Thoracic aorta (tissue), 2 donors: Measurements from ENCODE around the gene BLID. TPM values are rescaled to one million over a fixed set of nuclear protein-coding genes. Genes with fewer than 3 reads are reported as not detected.

ENCODE experiments used
- ATAC-seq: fragments of 150-250 bp; one replicate; pipeline ENCODE4 v1.8.0; 2017; ENCODE audit warnings: low read depth; ENCODE audit not compliant: insufficient number of reproducible peaks, low FRiP score
- DNase-seq: peaks from one replicate; pipeline ENCODE4 v3.0.0-alpha.2; 2020; ENCODE audit warnings: low spot score
- H3K27ac ChIP-seq, 2 donors: fragments of 200-600 bp; sonication (generic); 1 replicate in 1 of 2; 2 replicates in 1 of 2; pipeline ENCODE4 v1.5.1; 2016; ENCODE audit warnings: mild to moderate bottlenecking in 2 of 2, moderate library complexity in 2 of 2
- H3K27me3 ChIP-seq: fragments of 200-600 bp; sonication (generic); replicated peaks from 2 replicates; pipeline ENCODE4 v1.6.0; 2016; ENCODE audit warnings: mild to moderate bottlenecking; ENCODE audit not compliant: insufficient read depth
- H3K36me3 ChIP-seq: fragments of 200-600 bp; sonication (generic); one replicate; pipeline ENCODE4 v1.5.1; 2016
- H3K4me1 ChIP-seq, 2 donors: fragments of 200-600 bp; sonication (generic); 1 replicate in 1 of 2; 2 replicates in 1 of 2; pipeline versions ENCODE4 v1.5.1 to v1.6.0; 2016; ENCODE audit warnings: low read depth in 2 of 2, mild to moderate bottlenecking in 1 of 2; ENCODE audit not compliant: control insufficient read depth in 1 of 2
- H3K4me3 ChIP-seq: fragments of 200-600 bp; sonication (generic); 2 replicates; pipeline ENCODE4 v1.5.1; 2016; ENCODE audit warnings: mild to moderate bottlenecking
- H3K9me3 ChIP-seq: fragments of 200-600 bp; sonication (generic); 2 replicates; pipeline ENCODE4 v1.5.1; 2016
- CTCF ChIP-seq: fragments of 200-600 bp; sonication (generic); IDR thresholded peaks from one replicate; pipeline ENCODE4 v1.5.1; 2019; ENCODE audit warnings: antibody characterized with exemption
- total RNA-seq, 2 donors: library from RNA; depleted of rRNA; stranded (reverse); fragments of >200 nt; gene quantifications; one replicate each; pipeline versions ENCODE4 v1.1.0 to v1.2.3, GENCODE V29; 2016

Gene BLID
- total RNA-seq, 2 donors from 2014 or later, result 24.6 to 53.4 TPM

- no peak for TF ChIP-seq CTCF
- Histone ChIP-seq H3K9me3 (no peaks in the 10 kb centered on the region), H3K27ac (peak overlapping the region; percentile 46 to 62), H3K36me3 (peaks cover 5% of the 10 kb centered on the region), H3K4me3 (no peak overlapping the region), H3K27me3 (no peaks in the 10 kb centered on the region), H3K4me1 (peaks cover 15 to 51% of the 10 kb centered on the region in 2 donors)
- ATAC-seq, result peak; percentile 60
- DNase-seq, result no peak
These were observed 30.8 kb downstream of the BLID start for GRCh38 chr11:122085264-122085663.

GRCh38 chr11:122082205-122082604, 33.8 kb downstream of the BLID start:
- DNase-seq, result no peak
- peaks cover 11 to 39% of the 10 kb centered on the region in 2 donors for H3K4me1 ChIP-seq
- TF ChIP-seq CTCF, result no peak
- H3K9me3 ChIP-seq, result no peaks in the 10 kb centered on the region
- no peak overlapping the region for H3K4me3 ChIP-seq
- ATAC-seq, result no peak
- peak overlapping the region; percentile 3 to 36 for H3K27ac ChIP-seq
- H3K36me3 ChIP-seq, result no peaks in the 10 kb centered on the region
- H3K27me3 ChIP-seq, result no peaks in the 10 kb centered on the region

- no peaks in the 10 kb centered on the region for H3K9me3 ChIP-seq
- TF ChIP-seq CTCF, result no peak
- H3K27me3 ChIP-seq, result no peaks in the 10 kb centered on the region
- peak overlapping the region in 1 of 2 donors; percentile 42 for H3K27ac ChIP-seq
- H3K4me3 ChIP-seq, result no peak overlapping the region
- H3K36me3 ChIP-seq, result no peaks in the 10 kb centered on the region
- peaks cover 11 to 34% of the 10 kb centered on the region in 2 donors for H3K4me1 ChIP-seq
- no peak for DNase-seq
- no peak for ATAC-seq
These were observed 34.9 kb downstream of the BLID start for GRCh38 chr11:122081073-122081472.

- Histone ChIP-seq H3K27ac (no peak overlapping the region), H3K27me3 (no peaks in the 10 kb centered on the region), H3K4me3 (no peak overlapping the region), H3K4me1 (peaks cover 5 to 28% of the 10 kb centered on the region in 2 donors), H3K9me3 (no peaks in the 10 kb centered on the region), H3K36me3 (no peaks in the 10 kb centered on the region)
- DNase-seq (no peak), ATAC-seq (no peak)
- no peak for TF ChIP-seq CTCF
These were observed 38.6 kb downstream of the BLID start for GRCh38 chr11:122077459-122077858.

GRCh38 chr11:122076512-122077120, 39.4 kb downstream of the BLID start:
- no peak for ATAC-seq
- Histone ChIP-seq H3K36me3 (no peaks in the 10 kb centered on the region), H3K27ac (no peak overlapping the region), H3K27me3 (no peaks in the 10 kb centered on the region), H3K4me3 (no peak overlapping the region), H3K4me1 (peaks cover 5 to 26% of the 10 kb centered on the region in 2 donors), H3K9me3 (no peaks in the 10 kb centered on the region)
- DNase-seq, result no peak
- no peak for TF ChIP-seq CTCF
